NCI-H146 treated with DMSO at 0.1 percent for 48 hours (cell line): ENCODE results near the gene TMEM131.
A peak's percentile ranks its signal among the peaks of the same experiment; 100 is the strongest.
"Not testable (repeated sequence)": the region's sequence is repeated elsewhere in the genome, so short reads cannot be mapped to it uniquely, and the experiment has no call there.

Experiments used
- DNase-seq: peaks from one replicate; lab custom pipeline; 2025; ENCODE audit not compliant: unreplicated experiment; lab: John Stamatoyannopoulos, UW

TMEM131 gene

GRCh38 chr2:97914691-97915213 is 81.0 kb downstream of the TMEM131 start:
- DNase-seq = no peak

DNA sequence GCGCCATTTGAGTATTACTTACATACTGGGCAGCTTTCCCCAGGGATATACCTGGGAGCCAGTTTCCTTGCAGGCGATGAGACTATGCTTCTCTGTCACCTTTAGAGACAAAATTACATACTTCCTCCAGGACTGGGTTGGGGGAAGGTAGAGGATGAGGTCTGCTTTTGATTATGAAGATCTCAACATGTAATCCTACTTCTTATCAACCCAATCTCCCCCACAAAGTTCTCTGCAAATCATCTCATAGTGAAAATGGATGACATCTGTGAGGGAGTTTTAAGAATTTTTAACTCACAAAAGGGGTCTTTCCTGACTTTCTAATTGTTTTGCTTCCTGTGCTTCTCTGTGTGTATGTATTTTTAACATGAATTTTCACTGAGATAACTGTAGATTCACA is 81.9 kb downstream of the TMEM131 start:
- no peak for DNase-seq

DNA sequence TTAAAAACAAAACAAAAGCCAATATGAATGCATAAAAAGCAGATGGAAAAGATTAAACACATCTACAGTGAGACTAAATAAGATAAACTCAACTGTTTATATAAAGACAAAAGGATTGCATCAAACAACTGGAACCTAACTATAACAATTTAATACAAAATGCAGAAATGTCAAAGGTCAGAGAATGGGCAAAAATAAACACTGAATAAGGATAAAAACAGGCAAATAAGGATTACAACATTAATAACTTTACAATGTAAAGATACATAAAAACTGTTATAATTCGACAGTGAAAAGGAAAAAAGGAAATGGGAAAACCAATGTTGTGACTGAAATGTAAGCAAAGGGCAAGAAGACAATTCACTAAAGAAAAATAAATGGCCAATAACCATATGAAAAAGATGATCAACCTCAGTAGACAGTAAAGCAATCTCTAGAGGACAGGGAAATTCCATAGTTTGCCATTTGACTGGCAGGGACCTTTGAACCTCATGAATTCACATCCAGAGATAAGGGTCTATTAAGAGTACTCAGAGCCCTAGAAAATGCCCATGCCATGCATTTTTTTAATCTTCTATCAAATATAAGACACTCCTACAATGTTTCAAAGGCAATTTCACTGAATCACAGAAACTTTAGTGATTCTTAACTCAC is 83.7 kb downstream of the TMEM131 start:
- no peak for DNase-seq

DNA sequence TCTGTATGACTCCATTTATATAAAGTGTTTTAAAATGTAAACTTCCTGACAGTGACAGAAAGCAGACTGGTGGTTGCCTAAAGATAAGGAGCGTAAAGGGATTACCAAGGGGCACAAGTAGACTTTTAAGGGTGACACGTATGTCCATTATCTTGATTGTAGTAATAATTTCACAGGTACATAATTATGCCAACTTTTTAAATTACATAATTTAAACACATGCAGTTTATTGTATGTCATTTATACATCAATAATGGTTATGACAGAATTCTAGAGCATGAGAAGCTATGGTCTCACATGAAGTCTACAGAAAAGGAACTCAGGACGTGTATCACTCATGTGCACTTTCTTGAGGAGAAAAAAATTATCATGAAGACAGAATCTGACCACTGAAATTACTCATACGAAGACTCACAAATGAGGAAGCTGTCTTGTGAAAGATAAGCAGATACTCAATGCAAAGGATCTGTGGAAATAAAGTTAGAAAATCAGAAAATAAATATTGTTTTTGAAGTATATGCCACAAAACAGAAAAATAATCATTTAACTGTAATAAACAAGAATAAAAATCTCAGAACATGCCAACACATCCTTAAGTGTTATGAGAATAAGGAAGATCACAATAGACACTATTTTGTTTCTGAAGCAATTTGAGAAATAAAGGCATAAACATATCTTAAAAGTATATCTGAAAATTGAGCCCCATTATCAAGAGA is 84.4 kb downstream of the TMEM131 start:
- DNase-seq = no peak

DNA sequence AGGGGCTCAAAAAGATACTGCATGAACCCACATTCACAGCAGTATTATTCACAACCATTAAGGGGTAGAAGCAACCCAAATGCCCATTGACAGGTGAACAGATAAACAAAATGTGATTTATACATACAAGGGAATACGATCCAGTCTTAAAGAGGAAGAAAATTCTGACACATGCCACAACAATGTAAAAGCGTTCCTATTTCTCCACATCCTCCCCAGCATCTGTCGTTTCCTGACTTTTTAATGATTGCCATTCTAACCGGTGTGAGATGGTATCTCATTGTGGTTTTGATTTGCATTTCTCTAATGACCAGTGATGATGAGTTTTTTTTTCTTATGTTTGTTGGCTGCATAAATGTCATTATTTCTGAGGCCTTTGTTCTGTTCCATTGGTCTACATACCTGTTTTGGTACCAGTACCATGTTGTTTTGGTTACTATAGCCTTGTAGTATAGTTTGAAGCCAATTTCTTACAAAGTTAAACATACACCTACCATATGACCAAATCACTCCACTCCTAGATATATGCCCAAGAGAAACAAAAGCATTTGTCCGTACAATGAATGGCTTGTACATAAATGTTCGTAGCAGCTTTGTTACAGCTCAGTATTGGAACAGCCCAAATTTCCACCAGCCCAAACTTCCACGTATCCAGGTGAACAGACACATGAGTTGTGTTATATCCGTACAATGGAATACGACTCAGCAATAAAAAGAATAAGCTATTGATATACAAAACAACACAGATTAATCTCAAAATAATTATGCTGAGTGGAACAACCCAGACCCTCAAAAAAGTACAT is 85.1 kb downstream of the TMEM131 start:
- DNase-seq = no peak

GRCh38 chr2:97908208-97908676 is 87.5 kb downstream of the TMEM131 start:
- no peak for DNase-seq

GRCh38 chr2:97907369-97908100 is 88.2 kb downstream of the TMEM131 start:
- DNase-seq = no peak

GRCh38 chr2:97906307-97906706 is 89.4 kb downstream of the TMEM131 start:
- DNase-seq = no peak

GRCh38 chr2:97905294-97905693 is 90.5 kb downstream of the TMEM131 start:
- DNase-seq = no peak

DNA sequence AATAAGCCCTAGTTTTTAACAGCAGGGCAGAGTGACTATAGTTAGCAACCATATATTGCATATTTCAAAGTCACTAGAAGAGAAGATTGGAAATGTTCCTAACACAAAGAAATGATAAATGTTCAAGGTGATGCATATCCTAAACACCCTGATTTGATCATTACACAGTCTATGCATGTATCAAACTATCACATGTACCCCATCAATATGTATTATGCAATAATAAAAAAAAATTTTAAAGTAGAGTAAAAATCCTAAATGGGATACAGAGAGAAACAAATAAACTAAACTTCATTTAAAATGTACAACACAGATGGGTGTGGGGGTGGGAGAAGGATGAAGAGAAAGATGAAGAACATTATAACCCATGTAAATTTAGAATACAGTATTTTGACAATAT is 93.9 kb downstream of the TMEM131 start:
- DNase-seq = no peak

DNA sequence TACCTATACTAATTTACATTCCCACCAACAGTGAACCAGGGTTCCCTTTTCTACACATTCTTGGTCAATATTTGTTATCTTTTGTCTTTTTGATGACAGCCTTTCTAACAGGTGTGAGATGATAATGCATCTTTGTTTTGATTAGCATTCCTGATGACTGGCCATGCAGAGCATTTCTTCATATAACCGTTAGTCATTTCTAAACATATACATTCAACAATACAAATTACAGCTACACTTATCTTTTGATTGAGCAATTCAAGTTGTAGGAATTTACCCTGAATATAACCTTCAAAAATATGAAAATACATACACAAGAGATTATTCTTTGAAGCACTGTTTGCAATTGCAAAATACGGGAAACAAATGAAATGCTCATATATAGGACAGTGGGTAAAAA is 94.9 kb downstream of the TMEM131 start:
- DNase-seq = peak; percentile 80

DNA sequence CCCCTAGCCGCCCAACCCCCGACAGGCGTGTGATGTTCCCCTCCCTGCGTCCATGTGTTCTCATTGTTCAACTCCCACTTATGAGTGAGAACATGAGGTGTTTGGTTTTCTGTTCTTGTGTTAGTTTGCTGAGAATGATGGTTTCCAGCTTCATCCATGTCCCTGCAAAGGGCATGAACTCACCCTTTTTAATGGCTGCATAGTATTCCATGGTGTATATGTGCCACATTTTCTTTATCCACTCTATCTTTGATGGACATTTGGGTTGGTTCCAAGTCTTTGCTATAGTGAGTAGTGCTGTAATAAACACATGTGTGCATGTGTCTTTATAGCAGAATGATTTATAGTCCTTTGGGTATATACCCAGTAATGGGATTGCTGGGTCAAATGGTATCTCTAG is 102.7 kb downstream of the TMEM131 start:
- DNase-seq = not testable (repeated sequence)

DNA sequence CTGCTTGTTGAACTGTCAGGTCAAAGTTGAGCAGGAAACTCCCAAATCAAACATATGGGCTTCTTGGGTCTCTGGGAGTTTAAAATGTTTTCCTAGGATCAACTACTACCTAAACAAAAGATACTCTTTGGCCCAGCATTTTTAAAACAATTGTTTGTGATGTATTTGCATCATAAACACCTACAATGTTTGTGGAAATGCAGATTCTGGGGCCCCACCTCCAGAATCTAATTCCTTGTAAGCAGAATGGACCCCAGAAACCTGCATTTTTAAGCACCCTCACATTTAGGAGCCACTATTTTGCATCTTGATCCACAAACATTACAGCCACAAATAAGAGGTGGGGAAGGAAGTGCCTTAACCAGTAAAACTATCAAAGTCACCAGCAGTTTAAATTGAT is 104.1 kb downstream of the TMEM131 start:
- DNase-seq = no peak

DNA sequence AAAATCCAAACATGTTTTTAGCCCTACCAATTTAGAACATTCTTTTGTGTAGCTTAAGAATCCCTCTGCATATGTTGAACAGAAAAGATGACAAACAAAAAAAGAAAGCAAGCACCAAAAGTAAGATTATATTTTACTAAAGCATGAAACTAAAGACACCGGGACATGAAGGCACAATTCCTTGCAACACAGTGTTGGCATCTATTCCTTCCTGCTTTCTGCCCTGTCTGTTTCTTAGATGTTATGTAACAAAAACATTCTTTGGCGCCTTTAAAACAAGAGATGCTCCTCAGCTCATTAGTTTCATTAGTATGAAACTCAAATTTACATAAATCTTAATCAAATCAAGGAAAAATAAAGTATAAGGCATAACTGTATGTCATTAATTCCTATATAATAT is 106.6 kb downstream of the TMEM131 start:
- DNase-seq = no peak

GRCh38 chr2:97885841-97886240 is 109.9 kb downstream of the TMEM131 start:
- DNase-seq = no peak

GRCh38 chr2:97880334-97880733 is 115.4 kb downstream of the TMEM131 start:
- DNase-seq = no peak

DNA sequence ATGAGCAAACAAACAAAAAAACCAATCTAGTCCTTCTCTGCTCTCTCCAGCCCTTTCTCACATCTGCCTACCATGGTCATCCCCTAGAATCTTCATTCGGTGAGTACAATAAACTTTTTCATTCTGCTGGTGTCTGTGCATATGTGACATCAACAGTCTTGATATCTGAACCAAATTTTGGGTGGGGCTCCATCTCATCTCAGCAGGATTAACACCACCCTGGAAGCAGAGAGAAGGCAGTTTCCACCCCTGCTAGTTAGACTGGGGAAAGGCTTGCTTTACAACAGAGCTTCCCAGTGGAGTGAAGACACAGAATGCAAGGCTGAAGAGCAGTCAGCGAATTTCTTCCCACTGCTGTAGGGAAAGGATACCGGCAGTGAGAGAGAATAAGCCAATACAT is 116.9 kb downstream of the TMEM131 start:
- no peak for DNase-seq

DNA sequence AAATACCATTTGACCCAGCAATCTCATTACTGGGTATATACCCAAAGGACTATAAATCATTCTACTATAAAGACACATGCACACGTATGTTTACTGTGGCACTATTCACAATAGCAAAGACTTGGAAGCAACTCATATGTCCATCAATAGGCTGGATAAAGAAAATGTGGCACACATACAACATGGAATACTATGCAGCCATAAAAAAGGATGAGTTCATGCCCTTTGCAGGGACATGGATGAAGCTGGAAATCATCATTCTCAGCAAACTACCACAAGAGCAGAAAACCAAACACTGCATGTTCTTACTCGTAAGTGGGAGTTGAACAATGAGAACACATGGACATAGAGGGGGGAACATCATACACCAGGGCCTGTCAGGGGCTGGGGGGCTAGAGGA is 117.4 kb downstream of the TMEM131 start:
- not testable (repeated sequence) for DNase-seq

DNA sequence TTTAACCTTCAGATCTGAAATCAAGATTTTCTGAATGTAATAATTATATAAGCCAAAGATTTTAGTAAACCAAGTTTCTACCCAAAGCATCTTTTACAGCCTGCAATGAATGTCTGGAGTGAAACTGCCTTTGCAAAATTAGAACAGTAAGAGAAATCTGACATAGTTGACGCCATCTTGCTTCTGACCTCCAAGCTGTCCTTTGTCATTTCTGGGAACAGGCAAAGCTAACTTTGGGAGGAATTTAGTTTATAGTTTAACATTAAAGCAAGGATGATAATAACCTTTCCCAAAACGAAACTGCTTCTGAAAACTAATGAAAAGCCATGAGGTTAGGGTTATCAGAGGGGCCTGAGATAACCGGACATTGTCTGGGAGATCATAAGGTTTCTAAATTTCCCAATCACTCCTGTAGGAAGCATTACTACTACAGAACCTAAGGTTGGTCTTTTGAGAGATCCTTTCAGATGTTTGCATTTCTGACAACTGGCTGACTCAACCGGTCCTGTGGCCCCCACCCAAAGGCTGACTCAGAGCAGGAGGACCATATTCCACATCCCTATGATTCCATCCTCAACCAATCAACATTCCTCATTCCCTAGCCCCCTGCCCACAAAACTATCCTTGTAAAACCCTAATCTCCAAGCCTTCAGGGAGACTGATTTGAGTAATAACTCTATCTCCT is 124.5 kb downstream of the TMEM131 start:
- no peak for DNase-seq

DNA sequence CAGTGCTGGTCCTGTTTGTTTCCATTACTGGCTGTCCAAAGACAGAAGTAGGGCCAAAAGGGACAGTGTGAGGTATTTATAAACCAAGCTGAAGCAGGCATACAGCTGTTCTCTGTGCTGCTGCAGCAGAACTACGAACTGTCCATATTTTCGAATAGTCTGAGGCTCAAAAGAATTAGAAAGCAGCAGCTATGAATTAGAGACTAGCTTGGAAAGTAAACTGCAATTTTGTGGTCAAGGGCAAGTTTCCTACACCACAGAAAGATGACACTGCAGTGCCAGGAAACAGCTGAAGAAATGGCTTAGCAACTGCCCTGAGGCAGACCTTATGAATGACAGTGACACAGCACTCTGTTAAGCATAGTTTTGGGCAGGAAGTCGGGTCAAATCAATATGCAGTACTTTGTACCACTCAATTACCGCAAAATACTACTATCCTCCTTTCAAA is 125.3 kb downstream of the TMEM131 start:
- DNase-seq = peak; percentile 23
